ENCODE measurements around the gene COL4A3.
"Not testable (repeated sequence)": the region's sequence is repeated elsewhere in the genome, so short reads cannot be mapped to it uniquely, and the experiment has no call there.

COL4A3 gene

DNA sequence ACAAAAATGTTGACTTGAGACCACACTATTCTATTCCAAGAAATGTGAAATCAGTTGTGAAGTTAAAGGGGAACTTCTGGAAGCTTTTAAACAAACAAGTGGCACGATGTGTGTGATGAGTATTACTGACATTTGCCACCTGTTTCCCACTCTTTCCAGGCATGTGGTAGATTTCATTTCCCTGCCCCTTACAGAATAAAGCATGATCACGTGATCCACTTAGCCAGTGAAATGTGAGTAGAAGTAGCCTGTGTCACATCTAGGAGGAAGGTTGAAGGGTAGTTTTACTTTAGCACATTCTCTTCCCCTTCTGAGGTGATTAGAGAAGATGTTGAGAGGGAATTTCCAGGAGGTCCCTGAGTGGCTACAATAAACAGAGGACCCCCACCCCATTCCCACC, 4.3 kb upstream of the COL4A3 start:
- DNase-seq = peak; percentile 6

DNA sequence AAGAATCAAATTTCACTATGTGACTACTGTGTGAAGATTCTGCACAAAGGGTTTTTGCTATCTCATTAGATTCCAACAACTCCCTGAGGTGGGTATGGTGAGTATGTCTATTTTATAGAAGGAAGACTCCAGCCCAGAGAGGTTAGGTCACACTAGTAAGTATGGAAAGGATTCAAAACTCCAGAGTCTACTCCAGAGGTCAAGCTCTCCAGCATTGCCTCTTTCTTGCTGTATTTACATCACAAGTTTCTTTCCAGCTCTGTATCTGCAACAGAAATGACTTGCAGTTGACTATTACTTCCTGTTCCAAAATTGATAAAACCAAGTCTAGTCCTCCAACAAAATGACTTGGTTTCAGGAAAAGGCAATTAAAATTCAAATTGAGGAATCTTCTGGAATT, 2.5 kb upstream of the COL4A3 start:
- DNase-seq = no peak

DNA sequence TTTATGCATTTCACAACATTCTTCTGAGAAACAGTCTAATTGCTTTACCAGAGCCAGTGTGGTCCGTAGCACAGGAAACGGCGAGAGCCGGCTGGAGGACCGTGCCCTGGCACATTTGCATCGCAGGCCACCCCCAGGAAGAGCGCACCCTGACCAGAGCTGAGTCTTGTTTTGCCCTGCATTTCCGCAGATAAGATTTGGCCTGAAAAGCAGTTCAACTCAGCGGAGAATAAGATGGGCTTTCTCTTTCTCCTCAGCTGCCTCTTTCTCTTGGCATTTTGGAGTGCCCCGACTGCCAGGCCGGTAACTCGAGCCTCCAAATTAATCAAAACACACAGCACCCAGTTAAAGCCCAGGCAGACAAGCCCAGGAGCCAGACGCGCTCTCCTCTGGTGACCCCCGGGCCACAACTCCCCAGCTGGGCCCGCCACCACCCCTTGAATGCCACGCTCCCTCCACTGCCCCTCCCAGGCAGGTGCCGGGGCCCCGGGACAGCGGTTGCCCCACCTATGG, 883 bp upstream of the COL4A3 start:
- peak; percentile 73 for DNase-seq

DNA sequence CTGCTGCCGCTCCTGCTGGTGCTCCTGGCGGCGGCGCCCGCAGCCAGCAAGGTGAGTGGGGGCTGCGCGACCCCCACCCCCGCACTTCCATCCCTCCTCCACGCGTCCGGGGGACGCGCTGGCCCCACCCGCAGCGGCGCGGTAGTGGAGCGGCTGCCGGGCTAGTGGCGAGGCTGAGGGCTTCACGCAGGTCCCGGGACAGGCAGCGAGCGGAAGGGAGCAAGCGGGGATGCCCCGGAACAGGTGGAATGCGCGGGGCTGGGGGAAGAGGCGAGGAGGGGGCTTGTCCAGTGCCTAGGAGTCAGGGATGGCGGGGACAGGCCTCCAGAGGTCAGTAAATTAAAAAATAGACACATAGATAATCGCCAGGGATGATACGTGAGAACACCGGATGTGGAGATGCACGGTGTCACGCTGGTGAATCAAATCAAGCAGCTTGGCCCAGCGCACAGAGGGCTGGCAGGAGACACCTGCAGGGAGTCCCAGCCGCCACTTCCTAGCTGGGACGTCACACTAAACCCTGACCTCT, 403 bp downstream of the COL4A3 start:
- DNase-seq = peak; percentile 80

DNA sequence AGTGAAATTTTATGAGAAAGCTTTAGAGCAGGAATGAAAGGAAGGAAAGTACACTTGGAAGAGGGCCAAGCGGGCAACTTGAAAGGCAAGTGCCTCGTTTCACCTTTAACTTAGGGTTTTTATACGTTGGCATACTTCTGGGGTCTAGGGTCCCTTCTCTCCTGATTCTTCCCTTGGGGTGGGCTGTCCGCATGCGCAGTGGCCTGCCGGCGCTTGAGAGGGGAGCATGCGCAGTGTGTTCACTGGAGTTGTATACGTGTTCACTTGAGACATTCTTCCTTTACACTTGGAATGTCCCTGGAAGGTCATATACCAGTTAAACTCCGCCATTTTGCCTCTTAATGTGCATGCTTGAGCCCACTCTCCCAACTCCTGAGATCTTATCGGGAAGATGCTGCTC, 7.4 kb downstream of the COL4A3 start:
- DNase-seq = not testable (repeated sequence)

DNA sequence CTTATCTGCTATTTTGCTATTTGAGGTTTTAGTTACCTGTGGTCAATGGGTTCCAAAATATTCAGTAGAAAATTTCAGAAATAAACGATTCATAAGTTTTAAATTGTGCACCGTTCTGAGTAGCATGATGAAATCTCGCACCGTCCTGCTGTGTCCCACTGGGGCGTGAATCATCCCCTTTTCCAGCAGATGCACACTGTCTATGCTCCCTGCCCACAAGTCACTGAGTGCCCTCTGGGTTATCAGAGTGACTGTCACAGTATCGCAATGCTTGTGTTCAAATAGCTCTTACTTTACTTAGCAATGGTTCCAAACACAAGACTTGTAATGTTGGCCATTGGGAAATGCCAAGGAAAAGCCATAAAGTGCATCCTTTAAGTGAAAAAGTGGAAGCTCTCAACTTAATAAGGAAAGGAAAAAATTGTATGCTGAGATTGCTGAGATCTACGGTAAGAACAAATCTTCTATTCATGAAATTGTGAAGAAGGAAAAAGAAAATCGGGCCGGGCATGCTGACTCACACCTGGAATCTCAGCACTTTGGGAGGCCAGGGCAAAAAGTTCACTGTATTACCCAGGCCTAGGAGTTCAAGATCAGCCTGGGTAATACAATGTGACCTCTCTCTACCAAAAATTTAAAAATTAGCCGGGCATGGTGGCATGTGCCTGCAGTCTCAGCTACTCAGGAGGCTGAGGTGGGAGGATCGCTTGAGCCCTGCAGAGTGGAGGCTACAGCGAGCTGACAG, 13.3 kb downstream of the COL4A3 start:
- DNase-seq = no peak

DNA sequence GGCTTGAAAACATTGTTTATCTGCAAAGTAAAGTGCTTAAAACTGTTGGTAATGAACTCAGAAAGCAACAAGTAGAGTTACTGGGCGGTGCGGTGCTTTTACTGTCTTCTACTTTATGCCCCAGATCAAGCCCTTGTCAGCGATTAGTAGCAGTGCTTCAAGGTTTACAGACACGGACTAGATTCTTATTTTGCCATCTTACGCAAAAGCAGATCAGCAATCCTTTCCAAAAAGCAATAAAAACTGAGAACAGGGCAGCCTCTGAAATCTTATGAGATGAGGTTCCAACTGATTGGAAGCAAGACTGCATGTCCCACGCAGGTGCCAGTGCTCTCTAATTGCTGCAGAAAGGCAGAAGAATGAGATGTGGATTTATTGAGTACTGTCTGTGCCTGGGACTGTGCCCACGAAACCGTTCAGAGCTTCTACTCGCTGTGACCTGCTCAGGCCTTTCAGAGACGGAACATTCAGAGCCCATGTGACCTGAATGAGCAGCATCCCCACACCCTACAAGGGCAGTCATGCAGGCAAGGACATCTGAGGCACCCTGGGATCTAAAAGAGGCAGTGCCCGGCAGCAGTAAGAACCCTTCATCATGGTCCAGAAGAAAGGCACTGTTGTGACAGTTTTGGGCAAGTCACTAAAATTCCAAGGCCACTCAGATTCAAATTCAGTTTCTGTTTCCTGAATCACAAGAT, 15.7 kb downstream of the COL4A3 start:
- DNase-seq = no peak

DNA sequence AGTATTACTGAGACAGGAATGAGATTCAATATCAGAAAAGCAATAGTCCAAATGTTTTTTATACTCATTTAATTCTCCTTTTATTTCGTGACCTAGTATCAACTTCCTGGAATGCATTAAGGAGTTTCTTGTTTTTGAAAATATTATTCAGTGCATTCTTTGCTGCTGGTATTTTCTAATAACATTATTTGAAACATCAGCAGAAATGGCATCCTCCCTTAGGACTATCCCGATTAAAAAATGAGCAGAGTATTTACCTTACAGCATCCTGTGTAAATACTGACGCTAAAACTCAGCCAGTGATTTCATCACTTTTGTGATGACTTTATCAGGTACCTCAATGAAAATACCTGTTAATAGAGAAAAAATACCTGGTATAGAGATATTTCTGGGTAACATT, 16.3 kb downstream of the COL4A3 start:
- no peak for DNase-seq

DNA sequence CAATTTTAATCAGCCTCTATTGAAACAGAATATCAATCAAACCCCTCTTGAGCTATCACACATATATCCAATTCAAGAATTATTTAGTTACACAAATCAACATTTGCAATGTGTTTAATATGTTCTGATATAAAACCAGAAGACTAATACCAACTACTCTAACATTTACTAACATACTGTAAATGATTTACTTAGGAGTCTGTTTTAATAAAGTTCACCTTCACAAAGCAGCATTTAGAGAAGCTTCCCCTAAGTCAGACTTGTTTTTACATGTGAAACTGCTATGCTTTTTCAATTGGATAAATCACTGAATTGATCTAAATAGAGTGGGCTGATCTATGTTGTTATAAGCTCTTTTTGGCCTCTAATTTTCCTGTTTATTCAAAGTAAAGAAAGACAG, 18.3 kb downstream of the COL4A3 start:
- no peak for DNase-seq

DNA sequence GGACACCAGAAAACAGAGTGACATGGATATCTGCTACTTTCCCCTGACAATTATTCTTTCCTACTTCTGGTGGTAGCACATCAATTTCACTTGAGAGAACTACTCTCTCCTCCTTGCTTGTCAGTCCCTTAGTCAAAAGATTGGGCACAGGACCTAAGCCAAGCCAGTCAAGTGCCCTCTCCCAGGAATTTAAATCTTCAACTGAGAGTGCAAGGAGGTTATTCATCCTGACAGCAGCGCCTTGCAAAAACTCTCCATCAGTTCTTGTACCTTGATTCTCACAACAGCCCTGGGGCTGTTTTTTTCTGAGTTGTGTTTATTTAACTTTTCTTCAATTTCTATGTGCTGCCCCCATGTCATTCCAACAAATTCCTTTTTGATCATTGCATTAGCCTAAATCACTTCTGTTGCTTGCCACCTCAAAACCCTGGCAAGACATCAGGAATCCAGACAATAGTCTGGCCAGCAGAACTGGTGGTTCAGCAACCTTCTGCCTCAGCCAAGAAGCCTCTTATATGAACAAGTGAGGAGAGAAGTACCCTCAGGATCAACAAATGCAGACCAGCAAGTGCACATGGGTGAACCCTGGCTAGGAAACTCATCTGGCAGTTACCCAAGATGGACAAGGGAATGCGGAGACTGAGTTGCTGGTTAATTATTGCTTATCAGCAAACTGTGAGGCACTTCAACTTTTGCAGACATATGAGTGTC, 19.4 kb downstream of the COL4A3 start:
- DNase-seq = peak; percentile 20

DNA sequence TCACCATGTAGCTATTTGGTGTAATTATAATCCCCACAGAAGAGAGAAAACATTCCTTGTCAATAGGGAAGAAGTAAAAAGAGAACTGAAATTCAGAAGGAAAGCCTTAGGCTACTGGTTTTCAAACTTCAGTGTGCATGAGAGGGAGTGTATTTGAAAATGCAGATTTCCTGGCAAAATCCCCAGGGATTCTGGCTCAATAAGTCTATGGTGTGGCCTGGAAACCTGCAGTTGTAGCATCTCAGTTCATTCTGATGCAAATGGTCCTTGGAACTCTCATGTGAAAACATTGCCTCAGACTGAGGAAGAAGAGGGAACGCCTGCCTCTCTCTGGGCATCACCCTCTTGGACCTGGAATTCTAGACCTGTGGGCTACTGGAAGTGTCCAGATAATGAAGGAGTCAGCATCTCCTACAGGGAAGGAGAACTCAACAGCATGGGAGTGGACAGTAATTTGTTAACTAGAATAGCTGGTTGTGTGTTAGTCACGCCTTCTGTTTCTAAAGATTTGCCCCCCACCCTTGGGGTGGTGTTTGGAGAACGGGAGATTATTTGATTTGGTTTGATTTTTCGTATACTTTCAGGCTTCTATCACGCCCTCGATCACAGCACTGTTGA, 21.3 kb downstream of the COL4A3 start:
- no peak for DNase-seq

DNA sequence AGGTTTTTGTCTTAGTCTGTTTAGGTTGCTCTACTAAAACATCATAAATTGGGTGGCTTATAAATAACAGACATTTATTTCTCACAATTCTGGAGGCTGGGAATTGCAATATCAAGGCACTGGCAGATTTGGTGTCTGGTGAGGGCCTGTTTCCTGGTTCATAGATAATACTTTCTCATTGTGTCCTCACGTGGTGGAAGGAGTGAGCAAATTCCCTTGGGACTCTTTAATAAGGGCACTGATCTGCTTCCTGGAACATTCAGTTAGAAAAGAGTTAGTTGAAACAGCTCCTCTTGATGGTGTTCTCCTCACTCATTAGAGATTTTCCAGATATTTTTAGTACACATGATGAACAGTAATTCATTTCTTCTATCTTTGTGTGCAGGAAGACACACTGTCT, 22.3 kb downstream of the COL4A3 start:
- no peak for DNase-seq

DNA sequence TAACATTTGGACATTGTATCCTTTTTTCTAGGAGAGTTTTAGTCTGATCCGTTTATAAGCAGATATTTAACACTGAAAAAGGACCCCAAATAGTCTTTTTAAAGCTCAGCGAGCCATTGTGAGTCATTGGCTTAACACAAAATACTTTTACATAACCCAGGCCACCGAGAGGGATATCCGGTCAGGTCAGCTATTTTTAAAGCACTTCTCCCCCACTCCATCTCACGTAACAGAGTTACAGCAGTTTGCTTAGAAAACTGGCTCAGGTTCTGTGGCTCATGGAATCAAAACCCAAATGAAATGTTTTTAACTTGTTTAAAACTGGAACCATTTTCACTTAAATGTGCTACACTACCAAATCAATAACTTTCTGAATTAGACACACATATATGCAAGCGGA, 23.9 kb downstream of the COL4A3 start:
- no peak for DNase-seq

DNA sequence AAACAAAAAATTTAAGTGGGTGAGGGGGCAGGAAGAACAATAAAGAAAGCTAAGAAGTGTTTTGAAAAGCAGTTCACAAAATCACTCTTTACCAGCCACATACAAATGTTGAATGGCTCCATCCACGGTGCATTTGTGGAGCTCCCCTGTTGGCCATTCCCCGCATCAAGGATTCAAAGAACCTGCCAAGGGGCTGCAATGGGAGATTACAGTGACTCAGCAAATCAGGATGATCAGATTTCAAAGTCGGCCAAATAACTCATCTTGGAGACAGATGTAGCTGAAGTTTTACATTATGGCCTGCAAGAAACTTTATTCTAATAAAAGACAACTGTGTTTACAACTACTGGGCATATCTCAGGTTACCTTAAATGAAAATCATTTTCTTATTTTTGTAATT, 26.9 kb downstream of the COL4A3 start:
- DNase-seq = peak; percentile 1

DNA sequence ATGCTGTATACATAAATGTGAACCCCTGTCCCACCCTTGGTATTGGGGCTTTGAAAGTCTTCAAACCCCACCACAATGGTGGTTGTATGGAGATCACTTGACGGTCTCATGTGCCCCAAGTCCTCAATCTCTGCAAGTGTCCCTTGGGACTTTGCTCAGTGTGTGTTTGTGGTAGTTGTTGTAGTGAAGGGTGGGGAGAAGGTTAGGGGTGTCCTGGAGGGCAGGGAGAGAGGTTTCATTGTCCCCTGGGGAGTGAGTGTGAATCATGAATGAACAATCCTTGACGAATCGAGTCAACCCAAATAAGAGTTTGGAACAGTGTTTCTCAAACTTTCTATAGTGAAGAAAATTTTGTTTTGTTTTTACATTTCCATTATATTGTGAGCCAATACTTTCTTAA, 28.1 kb downstream of the COL4A3 start:
- DNase-seq = no peak

DNA sequence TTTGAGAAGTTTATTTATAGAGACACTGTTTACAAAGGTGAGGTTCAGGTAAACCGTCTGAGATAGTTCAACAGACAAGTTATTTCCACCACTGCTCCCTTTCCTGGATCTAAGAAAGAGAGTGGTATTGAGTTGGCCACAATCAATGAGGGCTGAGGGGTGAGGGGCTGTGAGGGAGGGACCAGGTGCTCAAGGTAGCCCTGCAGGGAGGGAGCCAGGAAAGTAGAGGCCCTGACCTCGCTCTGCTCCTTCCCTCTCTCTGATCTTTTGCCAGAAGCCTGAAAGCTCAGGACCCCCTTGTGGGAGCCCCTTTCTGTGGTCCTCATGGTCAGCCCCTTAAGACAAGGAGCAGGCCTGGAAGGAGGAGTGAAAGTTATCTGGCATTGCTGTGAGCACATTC, 29.8 kb downstream of the COL4A3 start:
- DNase-seq = no peak

DNA sequence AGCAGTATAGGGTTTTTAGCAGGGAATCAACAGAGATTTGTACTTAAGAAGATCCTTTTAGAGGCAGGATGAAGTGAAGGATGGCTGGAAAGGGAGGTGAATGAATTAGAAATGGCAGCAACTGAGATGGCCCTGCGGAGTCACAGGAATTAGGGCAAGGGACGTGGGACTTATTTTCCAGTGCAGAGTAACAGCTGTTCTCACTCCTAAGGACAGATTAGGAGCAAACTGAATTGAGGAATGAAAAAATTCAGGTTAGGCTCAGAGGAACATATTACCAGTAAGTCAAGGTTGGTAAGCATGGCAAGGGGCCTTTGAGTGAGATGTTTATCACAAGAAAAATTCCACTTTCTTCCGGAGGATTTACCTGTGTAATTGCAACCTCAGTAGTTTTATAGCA, 34.4 kb downstream of the COL4A3 start:
- no peak for DNase-seq

DNA sequence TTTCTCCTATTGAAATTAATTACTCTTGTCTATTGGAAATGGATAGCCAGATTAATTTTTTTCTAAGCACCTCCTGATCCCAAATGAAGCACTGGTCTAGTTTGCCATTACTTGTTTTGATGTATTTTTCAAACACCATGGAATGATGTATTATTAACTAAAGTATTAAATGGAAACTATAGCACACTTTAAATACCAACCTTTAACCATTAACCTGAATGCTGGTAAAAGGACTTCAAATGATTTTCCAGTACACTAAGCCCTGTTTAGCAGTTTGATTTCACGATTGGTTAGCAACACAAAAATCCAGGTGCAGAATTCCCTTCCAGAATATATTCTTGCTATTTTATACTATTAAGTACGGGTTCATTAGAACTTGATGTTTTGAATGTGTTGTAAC, 37.3 kb downstream of the COL4A3 start:
- DNase-seq = no peak

DNA sequence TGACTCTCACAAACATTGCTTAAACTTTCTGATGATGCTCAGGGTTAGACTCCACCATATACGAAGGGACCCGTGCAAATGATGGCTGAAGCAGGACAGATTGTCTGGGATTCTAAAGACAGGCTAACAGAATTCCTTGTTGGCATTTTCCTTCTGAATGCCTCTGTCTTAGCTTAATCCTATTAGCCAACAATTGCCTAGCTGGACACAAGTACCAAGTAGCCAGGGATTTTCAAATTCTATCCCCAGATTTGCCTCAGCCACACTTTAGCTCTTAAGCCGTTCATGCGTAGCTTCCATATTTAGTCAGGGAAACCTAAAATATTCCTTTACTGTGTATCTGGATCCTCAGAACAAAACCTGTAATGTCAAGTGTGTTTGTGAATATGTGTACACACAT, 40.0 kb downstream of the COL4A3 start:
- DNase-seq = no peak

DNA sequence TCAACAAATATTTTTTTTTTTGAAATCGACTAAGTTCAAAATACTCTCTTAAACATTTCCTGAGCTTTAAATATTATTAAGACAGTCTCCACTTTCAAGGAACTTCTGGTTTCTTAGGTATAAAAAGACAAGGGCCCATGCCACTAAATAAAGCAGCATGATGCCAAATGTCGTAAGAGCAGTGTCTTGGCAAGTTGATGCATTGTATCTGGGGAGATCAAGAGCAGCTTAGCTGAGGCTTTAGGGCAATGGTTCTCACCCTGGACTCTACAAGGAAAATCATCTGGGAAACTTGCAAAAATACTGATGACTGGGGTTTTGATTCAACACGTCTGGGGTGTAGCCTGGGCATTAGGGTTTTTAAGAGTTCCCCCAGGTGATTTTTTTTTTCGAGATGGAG, 41.3 kb downstream of the COL4A3 start:
- no peak for DNase-seq

DNA sequence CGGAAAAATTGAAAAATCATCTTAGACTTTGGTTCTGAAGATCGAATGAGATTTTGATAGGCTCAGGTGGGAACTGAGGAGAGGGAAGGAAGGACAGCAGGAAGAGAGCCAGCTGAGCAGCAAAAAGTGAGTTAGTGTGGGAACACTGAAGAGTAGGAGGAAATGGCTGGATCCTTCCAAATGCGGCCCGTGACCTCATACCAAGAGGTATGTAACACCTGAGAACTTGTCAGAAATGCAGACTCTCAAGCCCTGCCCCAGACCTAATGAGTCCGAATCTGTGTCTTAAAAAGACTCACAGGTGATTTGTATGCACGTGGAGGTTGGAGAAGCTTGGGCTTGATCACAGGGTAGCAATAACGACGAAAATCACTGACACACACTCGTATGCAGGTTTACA, 42.0 kb downstream of the COL4A3 start:
- no peak for DNase-seq

DNA sequence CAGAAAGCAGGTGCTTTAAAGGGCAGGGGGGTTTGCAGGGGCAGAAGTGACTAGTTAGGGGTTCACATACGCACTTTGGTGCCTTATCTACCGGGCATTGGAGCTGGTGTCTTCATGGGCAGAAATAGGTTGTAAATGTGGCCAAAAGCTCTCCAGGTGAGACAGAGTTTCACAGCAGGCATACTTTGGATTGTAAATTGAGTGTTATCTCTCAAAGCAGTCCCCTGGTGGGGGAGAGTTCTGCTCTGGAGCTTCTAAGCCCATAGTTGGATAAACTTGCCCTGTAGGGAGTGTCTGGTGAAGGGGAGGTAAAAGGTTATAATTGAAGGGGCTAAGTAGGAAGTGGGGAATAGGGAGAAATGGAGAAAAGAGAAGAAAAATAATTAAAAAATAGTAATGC, 43.1 kb downstream of the COL4A3 start:
- no peak for DNase-seq

DNA sequence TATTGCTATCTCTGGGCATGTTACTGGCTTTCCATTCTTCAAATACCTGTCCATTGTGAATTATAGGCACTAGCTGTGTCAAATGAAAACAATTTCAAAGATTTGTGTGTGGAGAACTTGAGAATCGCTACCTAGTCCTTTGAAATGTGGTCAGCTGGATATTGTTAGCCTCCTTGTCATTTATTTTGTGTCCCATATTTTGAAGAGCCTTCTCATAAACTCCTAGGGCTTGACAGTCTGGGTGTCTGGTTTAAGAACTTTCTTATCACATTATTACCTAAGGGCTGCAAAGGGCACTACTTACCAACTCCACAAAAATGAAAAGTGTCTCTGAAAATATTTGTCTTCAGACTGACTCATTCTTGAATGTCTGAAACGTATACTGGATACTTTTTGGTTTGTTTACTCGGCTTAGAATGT, 50.2 kb downstream of the COL4A3 start:
- no peak for DNase-seq

All from DMS53 (cell line).